A673 (cell line): ENCODE results near the gene PCLO.

Source experiments
- EZH2 ChIP-seq: fragments of 200-600 bp; sonication (generic); IDR thresholded peaks from 2 replicates; pipeline ENCODE4 v1.6.1; 2017; ENCODE audit warnings: borderline replicate concordance, low read depth, mild to moderate bottlenecking, mixed read lengths, antibody characterized with exemption, low read length; ENCODE audit not compliant: poor library complexity, severe bottlenecking
- TF ChIP-seq, protein P1 (sequence below): fragments of 300-800, 200-600 bp; sonication (generic); conservative IDR thresholded peaks from 2 replicates; pipeline ENCODE4 v1.5.1; 2017; ENCODE audit warnings: low read depth, mild to moderate bottlenecking, antibody characterized with exemption, low read length, moderate library complexity, mixed read lengths

GRCh38 chr7:83032195-83032594 is 130.5 kb downstream of the PCLO start:
- TF ChIP-seq, protein P1, sequence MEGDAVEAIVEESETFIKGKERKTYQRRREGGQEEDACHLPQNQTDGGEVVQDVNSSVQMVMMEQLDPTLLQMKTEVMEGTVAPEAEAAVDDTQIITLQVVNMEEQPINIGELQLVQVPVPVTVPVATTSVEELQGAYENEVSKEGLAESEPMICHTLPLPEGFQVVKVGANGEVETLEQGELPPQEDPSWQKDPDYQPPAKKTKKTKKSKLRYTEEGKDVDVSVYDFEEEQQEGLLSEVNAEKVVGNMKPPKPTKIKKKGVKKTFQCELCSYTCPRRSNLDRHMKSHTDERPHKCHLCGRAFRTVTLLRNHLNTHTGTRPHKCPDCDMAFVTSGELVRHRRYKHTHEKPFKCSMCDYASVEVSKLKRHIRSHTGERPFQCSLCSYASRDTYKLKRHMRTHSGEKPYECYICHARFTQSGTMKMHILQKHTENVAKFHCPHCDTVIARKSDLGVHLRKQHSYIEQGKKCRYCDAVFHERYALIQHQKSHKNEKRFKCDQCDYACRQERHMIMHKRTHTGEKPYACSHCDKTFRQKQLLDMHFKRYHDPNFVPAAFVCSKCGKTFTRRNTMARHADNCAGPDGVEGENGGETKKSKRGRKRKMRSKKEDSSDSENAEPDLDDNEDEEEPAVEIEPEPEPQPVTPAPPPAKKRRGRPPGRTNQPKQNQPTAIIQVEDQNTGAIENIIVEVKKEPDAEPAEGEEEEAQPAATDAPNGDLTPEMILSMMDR = no peak
- TF ChIP-seq EZH2 = no peak
